ENCODE results near the gene MYH2.

The MYH2 gene

DNA sequence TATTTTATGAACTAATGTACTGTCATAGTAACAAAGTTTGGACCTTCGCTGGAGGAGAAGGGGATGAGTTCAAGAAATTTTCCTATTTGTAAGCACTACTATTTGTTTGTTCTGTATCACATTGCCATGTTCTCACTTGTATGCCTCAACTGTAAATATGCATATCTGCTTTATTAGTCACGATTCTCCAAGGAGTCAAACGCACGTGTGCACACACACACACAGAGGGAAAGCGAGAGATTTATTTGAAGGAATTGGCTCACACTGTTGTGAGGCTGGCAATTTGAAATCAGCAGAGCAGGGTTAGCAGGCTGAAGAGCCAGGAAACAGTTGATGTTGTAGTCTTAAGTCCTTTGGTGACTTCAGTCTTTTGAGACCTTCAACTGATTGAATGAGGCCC, 24.9 kb upstream of the MYH2 start:
- no peaks in the 10 kb centered on the region for H3K27me3 ChIP-seq (ENCODE audit: insufficient read depth, low read length, poor library complexity, severe bottlenecking)
- H3F3A ChIP-seq (ENCODE audit: low read depth), result no peaks in the 10 kb centered on the region
- no peak overlapping the region for H3K4me3 ChIP-seq (ENCODE audit: low read length, poor library complexity, severe bottlenecking)
- TF ChIP-seq, protein P1, sequence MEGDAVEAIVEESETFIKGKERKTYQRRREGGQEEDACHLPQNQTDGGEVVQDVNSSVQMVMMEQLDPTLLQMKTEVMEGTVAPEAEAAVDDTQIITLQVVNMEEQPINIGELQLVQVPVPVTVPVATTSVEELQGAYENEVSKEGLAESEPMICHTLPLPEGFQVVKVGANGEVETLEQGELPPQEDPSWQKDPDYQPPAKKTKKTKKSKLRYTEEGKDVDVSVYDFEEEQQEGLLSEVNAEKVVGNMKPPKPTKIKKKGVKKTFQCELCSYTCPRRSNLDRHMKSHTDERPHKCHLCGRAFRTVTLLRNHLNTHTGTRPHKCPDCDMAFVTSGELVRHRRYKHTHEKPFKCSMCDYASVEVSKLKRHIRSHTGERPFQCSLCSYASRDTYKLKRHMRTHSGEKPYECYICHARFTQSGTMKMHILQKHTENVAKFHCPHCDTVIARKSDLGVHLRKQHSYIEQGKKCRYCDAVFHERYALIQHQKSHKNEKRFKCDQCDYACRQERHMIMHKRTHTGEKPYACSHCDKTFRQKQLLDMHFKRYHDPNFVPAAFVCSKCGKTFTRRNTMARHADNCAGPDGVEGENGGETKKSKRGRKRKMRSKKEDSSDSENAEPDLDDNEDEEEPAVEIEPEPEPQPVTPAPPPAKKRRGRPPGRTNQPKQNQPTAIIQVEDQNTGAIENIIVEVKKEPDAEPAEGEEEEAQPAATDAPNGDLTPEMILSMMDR (conservative IDR thresholded peaks at IDR 0.05; ENCODE audit: low read length), result no peak
- no peak for TF ChIP-seq EZH2phosphoT487 (IDR thresholded peaks at IDR 0.05; ENCODE audit: borderline replicate concordance)
- no peaks in the 10 kb centered on the region for H3K9me2 ChIP-seq (replicated peaks; ENCODE audit: low read depth, low read length)
- peaks cover 5% of the 10 kb centered on the region for H3K4me1 ChIP-seq (ENCODE audit: insufficient read depth, low read length, poor library complexity, severe bottlenecking)
- H3K79me2 ChIP-seq (ENCODE audit: insufficient read depth, low read length), result no peaks in the 10 kb centered on the region
- H4K20me1 ChIP-seq (ENCODE audit: insufficient read depth, low read length, poor library complexity, severe bottlenecking), result no peaks in the 10 kb centered on the region
- H3K9ac ChIP-seq (ENCODE audit: low read depth, low read length, poor library complexity, severe bottlenecking), result no peak overlapping the region
- no peaks in the 10 kb centered on the region for H3K9me3 ChIP-seq (ENCODE audit: insufficient read depth, low read depth, low read length)
- H3K36me3 ChIP-seq (ENCODE audit: insufficient read depth, low read length), result no peaks in the 10 kb centered on the region
- H2AFZ ChIP-seq (ENCODE audit: low read length), result no peak overlapping the region
- no peak overlapping the region for H3K4me2 ChIP-seq (ENCODE audit: low read depth, low read length, poor library complexity, severe bottlenecking)

DNA sequence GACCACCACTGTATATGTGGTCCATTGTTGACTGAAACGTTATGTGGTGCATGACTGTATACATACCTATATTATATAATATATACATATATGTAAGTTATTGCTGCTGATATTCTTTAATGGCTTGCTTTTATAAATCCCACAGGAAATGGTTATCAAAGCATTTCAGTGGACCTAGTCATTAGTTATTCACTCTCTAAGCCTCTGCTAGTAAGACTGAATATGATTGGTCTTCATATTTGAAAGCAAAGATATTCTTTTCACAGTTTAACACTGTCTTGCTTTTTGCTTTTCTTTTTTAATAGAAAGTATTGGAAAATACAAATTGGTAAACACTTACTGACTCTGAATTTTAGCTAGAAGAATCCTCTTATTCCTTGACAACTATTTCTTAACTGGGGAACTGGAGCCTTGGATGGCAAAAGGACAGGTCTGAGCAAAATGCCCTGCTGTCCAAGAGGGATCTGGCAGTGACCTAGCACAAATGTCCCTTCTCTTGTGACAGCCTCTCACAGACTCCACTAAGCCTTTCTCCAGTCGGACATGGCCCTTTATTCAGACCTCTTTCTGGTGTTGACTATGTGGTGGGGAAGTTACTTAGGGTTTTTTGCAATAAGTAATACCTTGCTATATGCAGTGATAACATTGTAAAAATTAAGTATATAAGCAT, 14.7 kb upstream of the MYH2 start:
- no peak overlapping the region for H3K4me3 ChIP-seq (ENCODE audit: low read length, poor library complexity, severe bottlenecking)

DNA sequence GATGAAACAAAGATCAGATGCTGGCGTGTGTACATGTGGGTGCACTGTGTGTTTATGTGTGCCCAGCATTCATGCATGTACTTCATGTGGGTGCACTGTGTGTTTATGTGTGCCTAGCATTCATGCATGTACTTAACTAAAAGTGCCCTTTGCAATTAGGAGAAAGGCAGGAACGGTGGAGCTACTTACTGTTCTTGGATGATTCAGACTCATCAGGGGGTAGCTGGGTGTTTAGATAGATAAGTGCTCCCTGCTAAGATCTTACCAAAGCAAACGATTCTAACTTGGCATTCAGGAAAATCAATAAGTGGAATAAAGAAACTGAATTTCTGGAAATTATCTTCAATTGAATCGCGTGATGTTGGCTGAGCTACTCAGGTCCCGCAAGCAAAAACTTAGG, 8.6 kb upstream of the MYH2 start:
- no peak overlapping the region for H3K4me2 ChIP-seq (ENCODE audit: low read depth, low read length, poor library complexity, severe bottlenecking)
- no peaks in the 10 kb centered on the region for H3K4me1 ChIP-seq (ENCODE audit: insufficient read depth, low read length, poor library complexity, severe bottlenecking)
- H2AFZ ChIP-seq (ENCODE audit: low read length), result no peak overlapping the region
- no peak for TF ChIP-seq EZH2phosphoT487 (IDR thresholded peaks at IDR 0.05; ENCODE audit: borderline replicate concordance)
- TF ChIP-seq, protein P1 (conservative IDR thresholded peaks at IDR 0.05; ENCODE audit: low read length), result no peak
- H3K9me2 ChIP-seq (replicated peaks; ENCODE audit: low read depth, low read length), result no peaks in the 10 kb centered on the region
- H3K79me2 ChIP-seq (ENCODE audit: insufficient read depth, low read length), result no peaks in the 10 kb centered on the region
- H3K36me3 ChIP-seq (ENCODE audit: insufficient read depth, low read length), result no peaks in the 10 kb centered on the region
- H3K27me3 ChIP-seq (ENCODE audit: insufficient read depth, low read length, poor library complexity, severe bottlenecking), result no peaks in the 10 kb centered on the region
- H4K20me1 ChIP-seq (ENCODE audit: insufficient read depth, low read length, poor library complexity, severe bottlenecking), result no peaks in the 10 kb centered on the region
- H3K9me3 ChIP-seq (ENCODE audit: insufficient read depth, low read depth, low read length), result no peaks in the 10 kb centered on the region
- H3K4me3 ChIP-seq (ENCODE audit: low read length, poor library complexity, severe bottlenecking), result no peak overlapping the region
- no peaks in the 10 kb centered on the region for H3F3A ChIP-seq (ENCODE audit: low read depth)
- H3K9ac ChIP-seq (ENCODE audit: low read depth, low read length, poor library complexity, severe bottlenecking), result no peak overlapping the region

More for the DNA sequence above, 14.7 kb upstream of the MYH2 start:
- Histone ChIP-seq H3K79me2 (ENCODE audit: insufficient read depth, low read length) (no peaks in the 10 kb centered on the region), H3K4me2 (ENCODE audit: low read depth, low read length, poor library complexity, severe bottlenecking) (no peak overlapping the region), H3K9me2 (replicated peaks; ENCODE audit: low read depth, low read length) (no peaks in the 10 kb centered on the region), H3F3A (ENCODE audit: low read depth) (no peaks in the 10 kb centered on the region), H3K9ac (ENCODE audit: low read depth, low read length, poor library complexity, severe bottlenecking) (no peak overlapping the region), H2AFZ (ENCODE audit: low read length) (no peak overlapping the region), H3K9me3 (ENCODE audit: insufficient read depth, low read depth, low read length) (no peaks in the 10 kb centered on the region), H3K27me3 (ENCODE audit: insufficient read depth, low read length, poor library complexity, severe bottlenecking) (peaks cover 7% of the 10 kb centered on the region), H3K36me3 (ENCODE audit: insufficient read depth, low read length) (no peaks in the 10 kb centered on the region), H3K4me1 (ENCODE audit: insufficient read depth, low read length, poor library complexity, severe bottlenecking) (no peaks in the 10 kb centered on the region), H4K20me1 (ENCODE audit: insufficient read depth, low read length, poor library complexity, severe bottlenecking) (no peaks in the 10 kb centered on the region)
- TF ChIP-seq, protein P1 (conservative IDR thresholded peaks at IDR 0.05; ENCODE audit: low read length), result no peak
- no peak for TF ChIP-seq EZH2phosphoT487 (IDR thresholded peaks at IDR 0.05; ENCODE audit: borderline replicate concordance)
